ENCODE data around the gene HOMER3.
"Not testable (repeated sequence)": the region's sequence is repeated elsewhere in the genome, so short reads cannot be mapped to it uniquely, and the experiment has no call there.

HOMER3 gene

DNA sequence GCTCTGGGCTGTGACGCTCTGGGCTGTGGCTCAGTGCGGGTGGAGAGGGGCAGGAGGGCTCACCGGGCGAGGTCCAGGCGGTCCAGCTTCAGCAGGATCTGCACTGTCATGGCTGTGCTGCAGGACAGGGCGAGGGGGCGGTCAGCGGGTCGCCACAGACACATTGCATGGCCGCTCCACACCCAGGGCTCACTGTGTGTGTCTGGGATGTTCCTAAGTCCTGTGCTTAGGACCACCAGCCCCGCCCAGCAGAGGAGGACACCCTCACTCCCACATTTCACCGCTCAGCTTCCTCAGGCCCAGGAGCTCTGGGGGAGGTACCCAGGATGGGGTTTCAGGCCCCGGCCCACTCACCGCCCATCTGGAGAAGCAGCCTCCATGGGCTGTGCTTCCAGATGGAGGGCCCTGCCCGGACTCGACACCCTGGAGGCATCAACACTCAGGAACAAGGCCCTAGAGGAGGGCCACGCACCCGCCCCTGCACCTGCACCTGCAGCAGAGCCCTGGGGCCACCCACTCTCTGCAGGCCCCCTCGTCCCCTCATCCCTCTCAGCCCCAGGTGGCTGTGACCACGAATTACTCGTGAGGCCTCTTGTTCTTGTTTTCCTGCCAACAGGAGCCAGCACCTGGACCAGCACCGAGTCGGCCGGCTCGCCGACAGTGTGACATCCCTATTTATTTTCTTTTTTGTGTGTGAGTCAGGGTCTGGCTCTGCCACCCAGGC is 35.3 kb downstream of the HOMER3 start:
- H3K27ac ChIP-seq (ENCODE audit: low read length) = no peak overlapping the region
- no peaks in the 10 kb centered on the region for H3K9me3 ChIP-seq (ENCODE audit: control insufficient read depth in 1 of 2, low read length in 2 of 2)
- H3K36me3 ChIP-seq (ENCODE audit: control insufficient read depth in 1 of 2, insufficient read depth in 2 of 2, low read length in 2 of 2) = peaks cover 9 to 78% of the 10 kb centered on the region in 2 donors
- no peaks in the 10 kb centered on the region for H3K27me3 ChIP-seq (ENCODE audit: low read depth, low read length)
- no peaks in the 10 kb centered on the region for H3K4me1 ChIP-seq (ENCODE audit: control insufficient read depth in 1 of 2, insufficient read depth in 2 of 2, low read length in 2 of 2)
- no peak overlapping the region for H3K4me3 ChIP-seq (ENCODE audit: low read depth in 1 of 2, low read length in 2 of 2)

DNA sequence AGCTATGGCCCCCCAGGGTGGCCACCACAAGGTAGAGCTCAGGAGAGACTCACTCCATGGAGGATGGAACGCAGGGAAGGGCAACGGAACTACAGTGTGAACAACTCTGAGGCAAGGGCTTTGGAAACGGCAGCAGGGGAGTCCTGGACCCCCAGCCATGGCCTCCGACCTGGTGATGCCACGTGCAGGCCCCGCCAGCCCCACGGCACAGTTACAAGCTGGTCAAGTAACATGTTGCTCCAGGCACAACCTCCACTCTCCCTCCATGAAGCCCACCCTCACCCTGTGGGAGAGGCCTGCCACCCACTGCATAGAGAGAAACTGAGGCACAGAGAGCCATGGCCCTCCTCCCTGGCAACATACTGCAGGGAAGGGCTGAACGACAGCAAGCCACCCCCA is 36.0 kb downstream of the HOMER3 start:
- Histone ChIP-seq H3K36me3 (ENCODE audit: control insufficient read depth in 1 of 2, insufficient read depth in 2 of 2, low read length in 2 of 2) (peaks cover 9 to 78% of the 10 kb centered on the region in 2 donors), H3K27me3 (ENCODE audit: low read depth, low read length) (no peaks in the 10 kb centered on the region), H3K4me1 (ENCODE audit: control insufficient read depth in 1 of 2, insufficient read depth in 2 of 2, low read length in 2 of 2) (no peaks in the 10 kb centered on the region), H3K4me3 (ENCODE audit: low read depth in 1 of 2, low read length in 2 of 2) (no peak overlapping the region), H3K27ac (ENCODE audit: low read length) (no peak overlapping the region), H3K9me3 (ENCODE audit: control insufficient read depth in 1 of 2, low read length in 2 of 2) (no peaks in the 10 kb centered on the region)

DNA sequence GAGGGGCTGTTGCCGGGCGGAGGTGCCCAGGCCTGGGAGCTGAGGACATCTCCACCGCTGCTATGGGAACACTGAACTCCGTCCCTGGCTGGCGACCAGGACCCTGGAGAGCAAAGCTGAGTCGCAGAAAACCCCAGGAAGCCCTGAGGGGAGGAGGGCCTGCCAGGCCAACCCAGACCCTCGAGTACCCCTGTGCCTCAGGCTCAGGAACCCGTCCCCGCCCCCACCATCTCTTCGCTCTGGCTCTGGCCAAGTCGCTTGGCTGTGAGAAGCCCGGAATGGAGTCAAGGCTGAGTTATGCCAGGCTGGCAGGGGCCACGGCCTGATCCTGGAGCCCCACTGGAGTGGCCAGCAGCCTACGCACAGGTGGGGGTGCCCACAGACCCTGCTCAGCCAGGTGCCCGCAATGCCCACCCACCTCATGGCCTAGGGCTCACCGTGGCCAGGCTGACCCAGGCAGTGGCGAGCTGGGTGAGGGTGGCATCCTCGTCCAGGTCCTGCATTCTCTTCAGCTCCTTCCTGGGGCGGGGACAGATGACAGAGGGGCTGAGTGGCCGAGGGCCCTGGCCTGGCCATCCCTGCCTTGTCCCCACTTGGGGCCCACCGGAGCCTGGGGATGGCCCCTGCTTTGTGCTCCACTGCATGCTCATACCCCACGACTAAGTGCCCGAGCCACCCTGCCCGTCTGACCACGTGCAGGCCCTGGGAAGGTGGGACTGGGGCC is 36.5 kb downstream of the HOMER3 start:
- no peak overlapping the region for H3K4me3 ChIP-seq (ENCODE audit: low read depth in 1 of 2, low read length in 2 of 2)
- H3K9me3 ChIP-seq (ENCODE audit: control insufficient read depth in 1 of 2, low read length in 2 of 2) = no peaks in the 10 kb centered on the region
- peaks cover 9 to 79% of the 10 kb centered on the region in 2 donors for H3K36me3 ChIP-seq (ENCODE audit: control insufficient read depth in 1 of 2, insufficient read depth in 2 of 2, low read length in 2 of 2)
- H3K27ac ChIP-seq (ENCODE audit: low read length) = no peak overlapping the region
- H3K4me1 ChIP-seq (ENCODE audit: control insufficient read depth in 1 of 2, insufficient read depth in 2 of 2, low read length in 2 of 2) = no peaks in the 10 kb centered on the region
- H3K27me3 ChIP-seq (ENCODE audit: low read depth, low read length) = no peaks in the 10 kb centered on the region

DNA sequence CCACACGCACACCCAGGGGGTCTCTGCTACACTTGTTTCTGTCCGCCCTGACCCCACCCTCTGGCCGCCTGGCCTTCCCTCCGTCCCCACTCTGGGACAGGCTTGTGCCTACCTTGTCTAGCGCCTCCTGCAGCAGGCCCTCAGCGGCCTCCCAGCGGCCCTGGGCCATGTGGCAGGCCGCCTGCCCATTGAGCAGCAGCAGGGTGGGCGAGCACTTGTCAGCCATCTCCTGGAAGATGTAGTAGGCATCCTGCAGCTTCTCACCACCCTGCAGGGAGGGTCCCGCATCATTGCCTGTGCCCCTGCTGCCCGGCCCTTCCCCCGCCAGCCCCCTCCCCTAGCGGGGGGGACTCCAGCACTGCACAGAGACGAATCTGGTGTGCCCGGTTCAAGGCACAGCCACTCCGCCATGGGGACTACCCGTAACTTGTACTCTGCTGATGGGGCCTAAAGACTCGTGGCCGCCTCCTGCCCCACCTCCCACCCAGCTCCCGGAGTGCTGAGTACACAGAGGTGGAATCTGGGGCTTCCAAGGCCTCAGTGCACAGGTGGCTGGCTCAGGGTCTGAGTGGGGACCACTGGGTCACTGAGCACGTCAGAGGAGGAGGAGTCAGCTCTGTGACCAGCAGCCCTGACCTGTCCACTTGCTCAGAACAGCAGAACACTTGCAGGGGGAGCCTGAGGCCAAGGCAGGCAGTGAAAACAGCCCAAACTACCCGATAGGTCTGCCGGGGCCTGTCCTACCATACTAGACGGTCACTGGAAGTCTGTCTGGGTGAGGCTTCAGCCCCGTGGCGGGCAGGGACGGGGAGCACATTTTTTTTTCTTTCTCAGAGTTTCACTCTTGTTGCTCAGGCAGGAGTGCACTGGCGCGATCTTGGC is 37.6 kb downstream of the HOMER3 start:
- H3K9me3 ChIP-seq (ENCODE audit: control insufficient read depth in 1 of 2, low read length in 2 of 2) = no peaks in the 10 kb centered on the region
- peaks cover 9 to 80% of the 10 kb centered on the region in 2 donors for H3K36me3 ChIP-seq (ENCODE audit: control insufficient read depth in 1 of 2, insufficient read depth in 2 of 2, low read length in 2 of 2)
- H3K27me3 ChIP-seq (ENCODE audit: low read depth, low read length) = no peaks in the 10 kb centered on the region
- H3K4me1 ChIP-seq (ENCODE audit: control insufficient read depth in 1 of 2, insufficient read depth in 2 of 2, low read length in 2 of 2) = no peaks in the 10 kb centered on the region
- no peak overlapping the region for H3K27ac ChIP-seq (ENCODE audit: low read length)
- no peak overlapping the region for H3K4me3 ChIP-seq (ENCODE audit: low read depth in 1 of 2, low read length in 2 of 2)

DNA sequence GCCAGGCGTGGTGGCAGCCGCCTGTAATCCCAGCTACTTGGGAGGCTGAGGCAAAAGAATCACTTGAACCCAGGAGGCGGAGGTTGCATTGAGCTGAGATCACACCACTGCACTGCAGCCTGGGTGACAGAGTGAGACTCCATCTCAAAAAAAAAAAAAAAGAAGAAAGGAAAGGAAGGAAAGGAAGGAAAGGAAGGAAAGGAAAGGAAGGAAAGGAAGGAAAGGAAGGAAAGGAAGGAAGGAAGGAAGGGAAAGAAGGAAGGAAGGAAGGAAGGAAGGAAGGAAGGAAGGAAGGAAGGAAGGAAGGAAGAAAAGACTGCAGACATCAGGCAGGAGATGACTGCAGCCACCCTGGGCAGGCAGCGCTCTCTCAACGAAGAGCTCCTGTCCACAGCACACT is 38.5 kb downstream of the HOMER3 start:
- not testable (repeated sequence) for H3K27me3 ChIP-seq (ENCODE audit: low read depth, low read length)

DNA sequence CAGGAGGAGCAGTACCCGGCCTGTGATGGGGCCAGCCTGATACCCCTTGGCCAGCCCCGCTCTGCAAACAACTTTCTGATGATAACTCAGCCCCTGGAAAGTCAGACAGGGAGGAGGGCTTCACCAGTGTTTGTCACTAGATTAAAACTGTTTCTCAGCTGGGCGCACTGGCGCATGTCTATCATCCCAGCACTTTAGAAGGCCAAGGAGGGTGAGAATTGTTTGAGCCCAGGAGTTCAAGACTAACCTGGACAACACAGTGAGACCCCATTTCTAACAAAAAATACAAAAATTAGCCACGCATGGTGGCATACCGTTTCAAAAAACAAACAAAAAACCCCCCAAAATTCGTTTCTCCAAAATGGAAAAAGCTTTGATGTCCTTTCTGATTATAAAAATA is 39.5 kb downstream of the HOMER3 start:
- Histone ChIP-seq H3K4me1 (ENCODE audit: control insufficient read depth in 1 of 2, insufficient read depth in 2 of 2, low read length in 2 of 2) (peaks cover 0 to 2% of the 10 kb centered on the region in 2 donors), H3K27me3 (ENCODE audit: low read depth, low read length) (no peaks in the 10 kb centered on the region), H3K27ac (ENCODE audit: low read length) (no peak overlapping the region), H3K4me3 (ENCODE audit: low read depth in 1 of 2, low read length in 2 of 2) (no peak overlapping the region), H3K9me3 (ENCODE audit: control insufficient read depth in 1 of 2, low read length in 2 of 2) (no peaks in the 10 kb centered on the region), H3K36me3 (ENCODE audit: control insufficient read depth in 1 of 2, insufficient read depth in 2 of 2, low read length in 2 of 2) (peaks cover 9 to 63% of the 10 kb centered on the region in 2 donors)

More for the DNA sequence above, 38.5 kb downstream of the HOMER3 start:
- H3K36me3 ChIP-seq (ENCODE audit: control insufficient read depth in 1 of 2, insufficient read depth in 2 of 2, low read length in 2 of 2) = peaks cover 9 to 73% of the 10 kb centered on the region in 2 donors
- H3K4me3 ChIP-seq (ENCODE audit: low read depth in 1 of 2, low read length in 2 of 2); H3K27ac ChIP-seq (ENCODE audit: low read length); H3K9me3 ChIP-seq (ENCODE audit: control insufficient read depth in 1 of 2, low read length in 2 of 2); H3K4me1 ChIP-seq (ENCODE audit: control insufficient read depth in 1 of 2, insufficient read depth in 2 of 2, low read length in 2 of 2): not testable (repeated sequence)

DNA sequence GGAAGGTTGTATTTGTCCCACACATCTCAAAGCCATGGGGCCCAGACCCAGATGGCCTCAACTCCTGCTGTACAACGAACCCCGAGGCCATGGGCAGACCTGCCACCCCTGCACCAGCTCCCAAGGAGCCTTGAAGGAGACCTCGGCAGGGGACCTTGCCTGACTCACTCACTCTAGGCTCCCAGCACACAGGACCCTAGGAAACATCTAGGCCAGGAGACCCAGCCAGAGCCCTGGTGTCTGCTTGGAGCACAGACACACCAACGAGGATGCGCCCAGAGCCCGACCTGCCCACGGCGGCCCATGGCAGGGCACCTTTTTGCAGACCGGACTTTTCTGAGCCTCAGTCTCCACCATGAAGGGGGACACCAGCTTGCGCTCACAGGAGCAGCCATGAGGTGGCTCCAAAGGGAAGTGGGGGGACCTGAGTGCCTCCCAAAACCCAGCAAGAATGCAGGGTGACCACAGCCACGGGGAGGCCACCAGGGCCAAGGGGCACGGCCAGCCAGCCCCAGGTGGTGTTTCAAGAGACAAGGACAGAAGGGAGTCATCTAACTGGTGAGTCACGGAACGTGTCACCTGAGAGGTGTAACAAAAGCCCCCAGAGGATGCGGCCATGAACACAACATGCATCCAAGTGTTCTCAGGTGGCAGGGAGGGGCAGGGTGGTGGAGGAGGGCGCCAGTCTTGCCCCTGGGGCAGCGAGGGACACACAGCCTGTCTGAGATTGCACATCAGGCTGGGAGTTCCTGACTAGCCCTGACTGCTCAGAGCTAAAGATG is 40.1 kb downstream of the HOMER3 start:
- Histone ChIP-seq H3K27ac (ENCODE audit: low read length) (no peak overlapping the region), H3K4me3 (ENCODE audit: low read depth in 1 of 2, low read length in 2 of 2) (no peak overlapping the region), H3K36me3 (ENCODE audit: control insufficient read depth in 1 of 2, insufficient read depth in 2 of 2, low read length in 2 of 2) (peaks cover 4 to 57% of the 10 kb centered on the region in 2 donors), H3K4me1 (ENCODE audit: control insufficient read depth in 1 of 2, insufficient read depth in 2 of 2, low read length in 2 of 2) (peaks cover 0 to 5% of the 10 kb centered on the region in 2 donors), H3K27me3 (ENCODE audit: low read depth, low read length) (no peaks in the 10 kb centered on the region), H3K9me3 (ENCODE audit: control insufficient read depth in 1 of 2, low read length in 2 of 2) (no peaks in the 10 kb centered on the region)

DNA sequence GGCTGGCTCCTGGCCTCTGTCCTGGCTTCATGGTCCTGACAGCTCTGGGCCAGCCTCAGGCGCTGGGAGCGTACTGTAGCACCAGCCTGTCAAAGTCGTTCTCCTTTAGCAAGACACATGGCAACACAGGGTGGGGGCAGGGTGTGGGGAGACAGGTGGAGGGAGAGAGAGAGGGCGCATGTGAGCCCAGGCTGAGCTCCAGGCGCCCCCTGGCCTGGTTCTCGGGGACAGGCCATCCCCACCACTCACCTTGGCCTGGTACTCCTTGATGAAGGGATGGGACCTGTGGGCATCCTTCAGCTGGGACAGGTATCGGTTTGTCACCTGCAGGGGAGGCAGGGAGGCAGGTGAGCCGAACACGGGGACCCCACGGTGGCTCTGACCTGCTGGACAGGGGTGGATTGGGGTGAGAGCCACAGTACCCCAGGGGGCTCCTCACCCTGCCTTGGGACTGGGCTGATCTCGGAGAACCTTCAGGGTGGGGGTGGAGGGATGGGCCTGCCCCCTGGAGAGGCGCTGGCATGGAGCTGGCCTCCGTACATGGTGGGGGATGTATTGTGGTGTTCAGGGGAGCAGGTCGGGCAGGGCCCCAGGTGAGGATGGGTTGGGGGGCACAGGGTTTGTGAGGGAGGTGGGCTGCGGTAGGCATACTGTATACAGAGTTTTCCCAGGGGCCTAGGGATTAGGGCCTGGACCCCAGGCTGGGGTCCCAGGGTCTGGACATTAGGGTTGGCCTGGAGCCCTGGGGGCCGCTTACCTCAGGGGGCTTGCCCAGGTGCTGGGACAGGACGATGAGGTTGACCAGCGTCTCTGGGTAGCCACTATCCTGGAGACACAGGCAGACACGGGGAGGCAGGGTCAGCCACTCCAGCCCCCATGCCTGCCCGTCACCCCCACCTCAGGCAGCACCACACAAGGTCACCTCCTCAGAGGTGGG is 41.1 kb downstream of the HOMER3 start:
- Histone ChIP-seq H3K27me3 (ENCODE audit: low read depth, low read length) (peaks cover 3% of the 10 kb centered on the region), H3K9me3 (ENCODE audit: control insufficient read depth in 1 of 2, low read length in 2 of 2) (no peaks in the 10 kb centered on the region), H3K4me3 (ENCODE audit: low read depth in 1 of 2, low read length in 2 of 2) (no peak overlapping the region), H3K27ac (ENCODE audit: low read length) (no peak overlapping the region), H3K4me1 (ENCODE audit: control insufficient read depth in 1 of 2, insufficient read depth in 2 of 2, low read length in 2 of 2) (peaks cover 0 to 13% of the 10 kb centered on the region in 2 donors), H3K36me3 (ENCODE audit: control insufficient read depth in 1 of 2, insufficient read depth in 2 of 2, low read length in 2 of 2) (peaks cover 4 to 47% of the 10 kb centered on the region in 2 donors)

DNA sequence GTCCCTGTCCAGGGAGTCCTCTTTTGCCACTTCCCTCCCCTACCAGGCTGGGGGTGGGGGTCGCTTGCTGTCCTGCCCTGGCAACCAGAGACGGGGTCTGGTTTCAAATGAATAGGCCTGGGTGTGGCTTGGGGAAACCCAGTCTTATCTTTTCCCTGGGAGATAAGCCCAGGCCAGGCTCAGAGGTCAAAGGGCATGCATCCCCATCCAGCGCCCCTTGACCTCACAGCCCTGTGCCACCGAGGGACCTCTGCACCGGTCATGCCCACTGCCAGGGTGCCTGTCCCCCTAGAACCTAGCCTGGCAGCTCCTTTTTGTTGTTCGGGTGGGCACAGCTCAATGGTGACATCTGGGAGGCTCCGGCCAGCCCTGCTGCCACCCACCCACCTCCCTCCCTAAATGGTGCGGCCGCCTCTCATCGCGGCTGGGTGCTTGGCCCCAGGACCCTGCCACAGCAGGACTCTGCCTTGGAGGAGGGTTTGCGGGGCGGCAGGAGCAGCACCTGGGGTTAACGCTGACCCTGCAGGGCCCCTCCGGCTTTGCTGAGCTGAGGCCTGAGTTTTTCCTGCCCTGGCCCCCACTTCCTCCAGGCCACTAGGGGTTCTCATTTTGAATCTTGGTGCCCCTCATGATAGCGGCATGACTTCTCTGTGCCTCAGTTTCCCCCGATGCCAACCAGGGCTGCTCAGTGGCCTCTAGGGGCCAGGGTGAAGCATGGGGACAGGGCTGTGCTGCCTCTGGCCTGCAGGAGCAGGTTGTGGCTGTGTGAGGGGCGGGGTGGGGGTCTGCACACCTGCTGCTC is 42.2 kb downstream of the HOMER3 start:
- H3K4me3 ChIP-seq (ENCODE audit: low read depth in 1 of 2, low read length in 2 of 2) = no peak overlapping the region
- no peak overlapping the region for H3K27ac ChIP-seq (ENCODE audit: low read length)
- H3K4me1 ChIP-seq (ENCODE audit: control insufficient read depth in 1 of 2, insufficient read depth in 2 of 2, low read length in 2 of 2) = peaks cover 0 to 24% of the 10 kb centered on the region in 2 donors
- peaks cover 4 to 39% of the 10 kb centered on the region in 2 donors for H3K36me3 ChIP-seq (ENCODE audit: control insufficient read depth in 1 of 2, insufficient read depth in 2 of 2, low read length in 2 of 2)
- no peaks in the 10 kb centered on the region for H3K9me3 ChIP-seq (ENCODE audit: control insufficient read depth in 1 of 2, low read length in 2 of 2)
- peaks cover 9% of the 10 kb centered on the region for H3K27me3 ChIP-seq (ENCODE audit: low read depth, low read length)
